Endothelial cell of umbilical vein (primary cell): ENCODE data around the gene ZNF474. TPM values are rescaled to one million over a fixed set of nuclear protein-coding genes. Genes with fewer than 3 reads are reported as not detected.

ENCODE experiments used
- BruUV-seq: library from RNA; stranded (reverse); fragments of 400-500 nt; replicated peaks from 2 replicates; lab custom pipeline; 2021; lab: Mats Ljungman, UMichigan
- CTCF ChIA-PET: fragments of 300-600, 350-600 bp; sonication (Branson Sonifier 250); formaldehyde crosslinking; loops from one replicate; lab custom pipeline; 2021; ENCODE audit warnings: antibody characterized with exemption, inconsistent platforms; lab: Charles Lee
- POLR2A ChIA-PET: fragments of 300-600, 350-600 bp; sonication (Branson Sonifier 250); formaldehyde crosslinking; loops from one replicate; lab custom pipeline; 2021; ENCODE audit warnings: antibody characterized with exemption, inconsistent platforms; lab: Charles Lee
- DNase-seq: peaks from one replicate; pipeline ENCODE4 v3.0.0-alpha.2; 2011; ENCODE audit warnings: low read depth, low spot score
- FAIRE-seq: peaks from 2 replicates; lab custom pipeline; 2011; peaks lifted over from hg19 to GRCh38; lab: Jason Lieb, UNC
- H2AFZ ChIP-seq: 2 replicates; pipeline ENCODE4 v1.6.0; 2012; ENCODE audit warnings: low read depth, low read length, control low read depth, inconsistent platforms
- H3K27ac ChIP-seq: 2 replicates; pipeline ENCODE4 v1.5.1; 2011; ENCODE audit warnings: low read depth, mild to moderate bottlenecking, control low read depth, low read length, moderate library complexity; ENCODE audit not compliant: insufficient read depth
- H3K27me3 ChIP-seq, 2 experiments: 2 replicates each; pipeline versions ENCODE4 v1.6.0 to v1.6.1; 2011; ENCODE audit warnings: low read length in 2 of 2, mixed read lengths in 1 of 2; ENCODE audit not compliant: control insufficient read depth in 2 of 2, insufficient read depth in 2 of 2
- H3K36me3 ChIP-seq, 2 experiments: 2 replicates in 1 of 2; 3 replicates in 1 of 2; pipeline ENCODE4 v1.5.1; 2011; ENCODE audit warnings: low read length in 2 of 2, mild to moderate bottlenecking in 1 of 2, moderate library complexity in 1 of 2; ENCODE audit not compliant: control insufficient read depth in 2 of 2, insufficient read depth in 2 of 2; ENCODE audit errors: extremely low read depth in 1 of 2
- H3K4me1 ChIP-seq: 3 replicates; pipeline ENCODE4 v1.5.1; 2011; ENCODE audit warnings: mild to moderate bottlenecking, low read length; ENCODE audit not compliant: control insufficient read depth, insufficient read depth; ENCODE audit errors: extremely low read depth
- H3K4me2 ChIP-seq: 2 replicates; pipeline ENCODE4 v1.6.1; 2011; ENCODE audit warnings: low read length, control low read depth, mixed read lengths; ENCODE audit not compliant: insufficient read depth
- H3K4me3 ChIP-seq, 3 experiments: fragments of 200-600 bp in 1 of 3; sonication (generic), shearing (Covaris generic) in 1 of 3; replicated peaks in 1 of 3; 2 replicates each; pipeline ENCODE4 v1.5.1; 2011 to 2016; ENCODE audit warnings: control low read depth in 3 of 3, low read length in 3 of 3, mild to moderate bottlenecking in 2 of 3, inconsistent platforms in 1 of 3, low read depth in 1 of 3, moderate library complexity in 1 of 3; ENCODE audit not compliant: insufficient read depth in 1 of 3
- H3K79me2 ChIP-seq: 2 replicates; pipeline ENCODE4 v1.6.0; 2012; ENCODE audit warnings: low read length, inconsistent platforms; ENCODE audit not compliant: control insufficient read depth, insufficient read depth
- H3K9ac ChIP-seq: replicated peaks from 2 replicates; pipeline ENCODE3; 2011; ENCODE audit warnings: low read length, control low read depth; ENCODE audit not compliant: insufficient read depth; ENCODE audit errors: extremely low read depth
- H3K9me1 ChIP-seq: replicated peaks from 3 replicates; pipeline ENCODE4 v1.6.0; 2011; ENCODE audit warnings: mild to moderate bottlenecking, low read length; ENCODE audit not compliant: control insufficient read depth, insufficient read depth; ENCODE audit errors: extremely low read depth
- H3K9me3 ChIP-seq: replicated peaks from 2 replicates; pipeline ENCODE4 v1.5.1; 2012; ENCODE audit warnings: low read length, inconsistent platforms; ENCODE audit not compliant: control insufficient read depth, insufficient read depth
- H4K20me1 ChIP-seq: replicated peaks from 2 replicates; pipeline ENCODE3; 2011; ENCODE audit warnings: mild to moderate bottlenecking, low read length; ENCODE audit not compliant: control insufficient read depth, insufficient read depth; ENCODE audit errors: extremely low read depth
- EZH2 ChIP-seq: IDR thresholded peaks from 2 replicates; pipeline ENCODE4 v1.6.1; 2012; ENCODE audit warnings: borderline replicate concordance, low read depth, mild to moderate bottlenecking, moderate library complexity, low read length, inconsistent platforms; ENCODE audit not compliant: severe bottlenecking
- FOS ChIP-seq: IDR thresholded peaks from 2 replicates; pipeline ENCODE4 v1.6.1; 2011; ENCODE audit warnings: mild to moderate bottlenecking, low read length, moderate library complexity, borderline replicate concordance; ENCODE audit not compliant: insufficient read depth
- GATA2 ChIP-seq: IDR thresholded peaks from 2 replicates; pipeline ENCODE4 v1.7.0; 2011; ENCODE audit warnings: low read depth, mild to moderate bottlenecking, moderate library complexity, mixed read lengths, low read length; ENCODE audit not compliant: insufficient read length, insufficient read depth
- JUN ChIP-seq: IDR thresholded peaks from 2 replicates; pipeline ENCODE4 v1.6.1; 2011; ENCODE audit warnings: borderline replicate concordance, low read depth; ENCODE audit not compliant: insufficient read length, insufficient read depth
- MYC ChIP-seq: IDR thresholded peaks from one replicate; pipeline ENCODE4 v1.6.1; 2011; ENCODE audit warnings: mild to moderate bottlenecking, low read depth, low read length
- POLR2A ChIP-seq: IDR thresholded peaks from 2 replicates; pipeline ENCODE4 v1.6.1; 2012; ENCODE audit warnings: low read depth, mild to moderate bottlenecking, control low read depth, low read length
- POLR2AphosphoS5 ChIP-seq: IDR thresholded peaks from 2 replicates; pipeline ENCODE4 v1.6.1; 2012; ENCODE audit warnings: low read depth, mild to moderate bottlenecking, control low read depth, low read length, moderate library complexity; ENCODE audit not compliant: insufficient read depth
- dilution Hi-C: fragments of 300-500 bp; cut with MboI; formaldehyde crosslinking; loops from one replicate; pipeline ENCODE4 v1.15.0; 2019; ENCODE audit warnings: low sequenced_read_pairs; ENCODE audit not compliant: extremely low pct_ligation_motif_present
- intact Hi-C: fragments of 100-400 bp; cut with micrococcal nuclease; formaldehyde crosslinking; loops from one replicate; pipeline ENCODE4 v1.10.0; 2022
- polyA plus RNA-seq, 4 experiments: library from polyadenylated mRNA; depleted of rRNA in 3 of 4; stranded (reverse) in 3 of 4; unstranded in 1 of 4; fragments of >200 nt; gene quantifications; 2 replicates each; pipeline versions ENCODE4 v1.2.1 to v1.2.3, GENCODE V29; 2011 to 2012; ENCODE audit warnings: missing spikeins in 1 of 4
- total RNA-seq: library from RNA; stranded (reverse); gene quantifications from 2 replicates; pipeline ENCODE4 v1.2.3, GENCODE V29; 2021
- TF ChIP-seq, protein P1 (sequence below): IDR thresholded peaks from 2 replicates; pipeline ENCODE4 v1.6.1; 2011; ENCODE audit not compliant: insufficient read depth, insufficient read length
- TF ChIP-seq, protein P2 (sequence below), 2 donors: IDR thresholded peaks; 1 replicate in 1 of 2; 2 replicates in 1 of 2; pipeline ENCODE4 v1.5.1; 2011; ENCODE audit warnings: low read length in 2 of 2, mild to moderate bottlenecking in 2 of 2, moderate library complexity in 2 of 2, control low read depth in 1 of 2, inconsistent platforms in 1 of 2, low read depth in 1 of 2; ENCODE audit not compliant: insufficient read depth in 1 of 2; ENCODE audit errors: extremely low read depth in 1 of 2

Gene ZNF474
- total and polyA plus RNA-seq, 2 donors (not counting 3 experiments of a cell fraction or from before 2014, with no cell fraction given), result 0.03 TPM; not detected in 1

DNA sequence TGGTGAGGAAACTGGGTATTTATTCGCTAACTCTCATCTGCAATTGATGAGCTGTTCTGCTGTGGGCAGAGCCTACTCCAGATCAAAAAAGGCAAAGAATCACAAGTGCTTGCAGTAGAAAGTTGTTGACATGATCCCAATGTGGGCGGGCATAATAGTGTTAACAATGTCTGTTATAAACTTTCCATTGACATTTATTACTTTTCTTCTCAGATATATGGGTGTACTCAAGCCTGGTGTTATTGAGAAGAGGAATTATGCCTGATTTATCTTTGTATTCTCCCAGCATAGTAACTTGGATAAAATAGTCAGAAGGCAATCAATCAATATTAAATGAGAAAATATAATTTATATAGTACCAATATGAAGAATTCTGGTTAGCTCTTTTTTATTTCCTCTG, 47.8 kb downstream of the ZNF474 start:
- H4K20me1 ChIP-seq, result no peaks in the 10 kb centered on the region
- H3K36me3 ChIP-seq, result no peaks in the 10 kb centered on the region
- FAIRE-seq (no peak), DNase-seq (no peak)
- H3K9me3 ChIP-seq, result no peaks in the 10 kb centered on the region
- peaks cover 18% of the 10 kb centered on the region for H3K4me1 ChIP-seq
- H3K79me2 ChIP-seq, result no peaks in the 10 kb centered on the region
- H3K4me2 ChIP-seq, result no peak overlapping the region
- no peak overlapping the region for H3K4me3 ChIP-seq
- BruUV-seq, result no TSS peak
- H3K9ac ChIP-seq, result no peak overlapping the region
- CTCF ChIA-PET, result interaction anchor here (1.4 to 2.7 kb wide), 2 partner anchors 18 to 19 kb away, joined by 3 to 11 read pairs; no protein-coding TSS in a partner anchor
- intact Hi-C loops (no loop called here), dilution Hi-C loops (loop anchor here (25.0 kb wide), 1 partner anchor 90 kb away; the partner anchor contains the start of gene LOX)
- H3K27ac ChIP-seq, result no peak overlapping the region
- no peaks in the 10 kb centered on the region for H3K27me3 ChIP-seq
- TF ChIP-seq FOS (no peak), MYC (no peak), JUN (no peak), POLR2AphosphoS5 (no peak), GATA2 (no peak), EZH2 (no peak), POLR2A (no peak)
- TF ChIP-seq, protein P1, sequence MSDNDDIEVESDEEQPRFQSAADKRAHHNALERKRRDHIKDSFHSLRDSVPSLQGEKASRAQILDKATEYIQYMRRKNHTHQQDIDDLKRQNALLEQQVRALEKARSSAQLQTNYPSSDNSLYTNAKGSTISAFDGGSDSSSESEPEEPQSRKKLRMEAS, result no peak
- TF ChIP-seq, protein P2, sequence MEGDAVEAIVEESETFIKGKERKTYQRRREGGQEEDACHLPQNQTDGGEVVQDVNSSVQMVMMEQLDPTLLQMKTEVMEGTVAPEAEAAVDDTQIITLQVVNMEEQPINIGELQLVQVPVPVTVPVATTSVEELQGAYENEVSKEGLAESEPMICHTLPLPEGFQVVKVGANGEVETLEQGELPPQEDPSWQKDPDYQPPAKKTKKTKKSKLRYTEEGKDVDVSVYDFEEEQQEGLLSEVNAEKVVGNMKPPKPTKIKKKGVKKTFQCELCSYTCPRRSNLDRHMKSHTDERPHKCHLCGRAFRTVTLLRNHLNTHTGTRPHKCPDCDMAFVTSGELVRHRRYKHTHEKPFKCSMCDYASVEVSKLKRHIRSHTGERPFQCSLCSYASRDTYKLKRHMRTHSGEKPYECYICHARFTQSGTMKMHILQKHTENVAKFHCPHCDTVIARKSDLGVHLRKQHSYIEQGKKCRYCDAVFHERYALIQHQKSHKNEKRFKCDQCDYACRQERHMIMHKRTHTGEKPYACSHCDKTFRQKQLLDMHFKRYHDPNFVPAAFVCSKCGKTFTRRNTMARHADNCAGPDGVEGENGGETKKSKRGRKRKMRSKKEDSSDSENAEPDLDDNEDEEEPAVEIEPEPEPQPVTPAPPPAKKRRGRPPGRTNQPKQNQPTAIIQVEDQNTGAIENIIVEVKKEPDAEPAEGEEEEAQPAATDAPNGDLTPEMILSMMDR (IDR thresholded peaks at IDR 0.05; ENCODE audit: extremely low read depth in 1 of 2, insufficient read depth in 1 of 2, low read depth in 1 of 2, low read length in 2 of 2), result no peak
- POLR2A ChIA-PET, result no interaction called here
- H2AFZ ChIP-seq, result no peak overlapping the region
- no peaks in the 10 kb centered on the region for H3K9me1 ChIP-seq
